ENCODE measurements around the gene PDPK1.
"Not testable (repeated sequence)": the region's sequence is repeated elsewhere in the genome, so short reads cannot be mapped to it uniquely, and the experiment has no call there.

PDPK1 gene

DNA sequence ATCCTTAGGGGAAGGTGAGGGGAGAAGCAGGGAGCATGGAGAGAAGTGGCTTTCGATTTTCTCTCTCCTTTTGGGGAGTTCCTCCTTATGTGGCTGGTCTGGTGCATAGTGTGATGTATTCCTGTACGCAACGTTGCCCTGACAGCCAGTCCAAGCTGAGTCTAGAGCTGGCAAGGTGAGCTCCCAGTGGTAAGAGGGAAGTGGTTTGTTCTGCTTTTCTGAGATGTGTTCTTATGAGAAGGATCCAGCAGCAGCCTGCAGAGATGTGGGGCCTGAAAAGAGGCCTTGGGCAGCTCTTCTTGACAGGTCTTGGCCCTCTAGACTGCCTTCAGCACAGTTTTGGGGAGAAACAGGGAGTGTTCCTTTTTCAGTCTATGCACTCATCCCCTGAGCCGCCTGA, 3.1 kb downstream of the PDPK1 start:
- DNase-seq (ENCODE audit: low read depth in 2 of 2): not testable (repeated sequence)

DNA sequence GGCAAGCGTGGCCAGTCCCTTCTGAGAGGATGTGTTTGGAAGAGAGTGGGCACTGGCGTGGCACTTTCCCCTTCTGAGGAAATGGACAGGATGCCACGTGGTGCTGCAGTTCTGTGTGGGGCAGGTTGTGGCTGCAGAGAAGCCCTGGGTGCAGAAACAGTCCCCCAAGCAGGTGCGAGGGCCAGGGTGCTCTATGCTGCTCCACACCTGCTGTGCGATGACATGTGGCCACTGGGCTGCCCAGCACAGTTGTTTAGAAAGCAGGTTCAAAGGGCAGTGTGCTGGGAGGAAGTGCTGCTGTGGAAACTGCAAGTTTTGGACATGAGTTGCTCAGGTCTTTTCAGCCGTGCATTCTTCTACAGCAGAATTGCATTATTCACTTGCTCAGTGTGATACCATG, 3.6 kb downstream of the PDPK1 start:
- not testable (repeated sequence) for DNase-seq (ENCODE audit: low read depth in 2 of 2)

DNA sequence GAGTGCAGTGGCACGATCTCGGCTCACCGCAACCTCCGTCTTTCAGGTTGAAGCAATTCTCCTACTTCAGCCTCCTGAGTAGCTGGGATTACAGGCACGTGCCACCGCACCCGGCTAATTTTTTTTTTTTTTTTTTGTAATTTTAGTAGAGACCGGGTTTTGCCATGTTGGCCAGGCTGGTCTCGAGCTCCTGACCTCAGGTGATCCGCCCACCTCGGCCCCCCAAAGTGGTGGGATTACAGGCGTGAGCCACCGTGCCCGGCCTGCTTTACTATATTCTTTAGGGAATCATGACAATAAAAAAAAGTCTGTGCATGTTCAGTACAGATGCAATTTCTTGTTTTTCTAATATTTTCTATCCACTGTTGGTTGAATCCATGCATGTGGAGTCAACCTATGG, 6.0 kb downstream of the PDPK1 start:
- DNase-seq (ENCODE audit: low read depth in 2 of 2): not testable (repeated sequence)

DNA sequence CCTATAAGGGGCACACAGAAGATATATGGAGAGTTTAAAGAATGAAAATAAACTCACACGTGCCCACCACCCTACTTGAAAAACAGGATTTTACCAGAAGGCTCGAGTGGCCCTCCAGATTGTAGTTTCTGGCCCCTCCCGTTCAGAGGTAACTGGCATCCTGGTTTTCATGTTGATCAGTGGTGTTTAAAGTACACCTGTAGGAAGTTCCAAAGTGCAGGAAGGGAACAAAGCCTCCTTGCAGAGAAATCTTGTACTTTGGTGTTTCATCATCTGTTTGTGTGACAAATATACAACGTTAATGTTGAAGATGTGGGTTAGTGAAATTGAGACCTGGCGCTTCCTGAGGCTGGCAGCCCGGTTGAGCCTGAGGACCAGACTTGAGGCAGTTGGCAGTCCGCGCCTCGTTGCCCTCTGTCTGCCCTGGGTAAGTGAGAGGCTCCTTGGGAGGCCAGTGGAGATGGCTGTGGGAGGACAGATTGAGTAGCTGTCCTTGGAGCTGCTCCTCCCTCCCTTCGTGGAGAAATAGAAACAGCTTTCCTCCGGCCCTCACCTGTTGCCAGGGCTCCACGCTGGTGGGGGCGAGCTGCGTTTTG, 12.6 kb downstream of the PDPK1 start:
- DNase-seq (ENCODE audit: low read depth in 2 of 2): not testable (repeated sequence)

DNA sequence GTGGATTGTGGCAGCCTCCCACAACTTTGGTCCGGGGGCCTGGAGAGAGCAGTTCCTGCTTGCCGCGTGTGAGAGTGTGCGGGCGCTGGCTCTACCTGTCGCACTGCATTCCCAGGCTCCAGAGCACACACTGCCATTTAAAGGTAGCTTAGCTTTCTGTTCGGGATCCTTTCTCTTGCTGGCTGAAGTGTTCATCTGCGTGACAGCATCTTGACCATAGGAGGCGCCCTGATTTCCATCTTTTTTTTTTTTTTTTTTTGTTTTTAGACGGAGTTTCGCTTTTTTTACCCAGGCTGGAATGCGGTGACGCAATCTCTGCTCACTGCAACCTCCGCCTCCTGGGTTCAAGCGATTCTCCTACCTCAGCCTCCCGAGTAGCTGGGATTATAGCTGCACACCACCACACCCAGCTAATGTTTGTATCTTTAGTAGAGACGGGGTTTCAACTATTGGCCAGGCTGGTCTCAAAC, 13.6 kb downstream of the PDPK1 start:
- not testable (repeated sequence) for DNase-seq (ENCODE audit: low read depth in 2 of 2)

DNA sequence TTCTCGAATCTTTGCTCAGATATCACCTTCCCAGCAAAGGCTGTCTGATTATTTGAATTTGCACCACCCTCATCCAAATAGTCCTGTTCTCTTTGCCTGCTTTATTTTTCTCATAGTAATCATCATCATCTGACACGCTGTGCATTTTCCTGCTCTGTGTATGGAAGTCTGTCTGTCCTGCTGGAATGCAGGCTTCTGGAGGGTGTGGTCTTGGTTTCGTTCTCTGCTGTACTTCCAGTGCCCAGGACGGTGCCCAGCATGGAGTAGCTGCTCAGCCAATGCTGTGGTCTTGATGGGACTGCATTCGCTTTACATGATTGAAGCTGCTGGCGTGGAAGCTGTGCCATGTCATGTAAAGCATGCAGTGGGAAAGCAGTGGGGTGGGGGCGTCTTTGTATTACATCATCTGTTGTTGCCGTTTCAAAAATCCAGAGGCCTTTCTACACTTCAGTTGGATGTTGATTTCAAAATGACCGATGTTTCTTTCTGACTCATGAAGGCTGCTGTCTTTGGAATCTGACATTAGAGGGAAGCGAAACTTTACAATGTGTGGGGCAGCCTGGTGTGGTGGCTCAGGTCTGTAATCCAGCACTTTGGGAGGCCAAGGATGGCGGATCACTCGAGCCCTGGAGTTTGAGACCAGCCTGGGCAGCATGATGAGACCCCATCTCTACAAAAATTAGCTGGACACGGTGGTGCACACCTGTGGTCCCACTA, 17.0 kb downstream of the PDPK1 start:
- DNase-seq (ENCODE audit: low read depth in 2 of 2): not testable (repeated sequence)

DNA sequence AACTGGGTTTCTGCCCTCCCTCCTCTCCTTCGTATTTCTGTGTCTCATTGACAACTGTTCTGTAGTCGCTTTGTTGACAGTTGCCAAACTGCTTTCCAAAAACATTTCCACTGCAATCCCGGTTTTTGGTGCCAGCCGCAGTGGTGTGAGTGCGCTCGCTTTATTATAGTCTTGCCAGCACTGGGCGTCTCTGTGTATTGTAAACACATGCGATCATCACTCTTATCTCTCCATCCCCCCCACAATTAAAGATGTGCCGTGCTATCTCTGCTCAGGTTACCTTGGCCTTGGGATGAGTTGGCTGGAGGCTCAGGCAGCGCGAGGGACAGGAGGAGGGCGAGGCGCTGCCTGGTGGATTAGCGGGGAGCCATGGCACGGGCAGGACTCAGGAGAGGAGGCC, 19.3 kb downstream of the PDPK1 start:
- not testable (repeated sequence) for DNase-seq (ENCODE audit: low read depth in 2 of 2)

DNA sequence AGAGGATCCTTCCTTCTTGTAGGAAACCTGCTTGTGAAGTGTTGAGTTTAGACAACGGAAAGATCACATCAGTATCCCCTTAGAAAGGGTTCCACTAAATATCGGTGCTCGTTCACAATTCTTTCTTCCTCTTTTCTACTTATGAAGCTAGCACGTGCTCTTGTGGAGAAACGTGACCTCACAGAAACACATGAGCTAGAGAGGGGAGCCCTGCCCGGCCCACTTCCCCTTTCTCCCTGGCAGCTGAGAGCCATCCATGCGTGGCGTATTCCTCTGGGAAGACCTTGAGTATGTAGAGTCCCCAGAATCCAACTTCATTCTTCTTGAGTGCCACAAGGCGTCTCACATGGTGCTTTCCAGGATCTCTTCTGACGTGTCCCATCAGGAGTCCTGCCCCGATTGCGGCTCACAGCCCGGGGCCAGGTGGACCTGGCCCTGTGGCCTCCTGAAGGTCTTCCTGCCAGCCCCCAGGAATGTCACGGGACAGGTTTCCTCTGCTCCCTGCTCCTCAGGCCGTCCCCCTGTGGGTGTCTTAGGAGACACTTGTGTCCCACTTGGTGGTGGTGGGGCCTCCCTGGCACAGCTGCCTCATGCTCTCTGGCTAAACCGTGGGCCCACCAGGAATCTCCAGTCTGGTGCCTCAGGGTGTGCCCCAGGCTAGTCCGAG, 22.4 kb downstream of the PDPK1 start:
- DNase-seq (ENCODE audit: low read depth in 2 of 2): not testable (repeated sequence)

DNA sequence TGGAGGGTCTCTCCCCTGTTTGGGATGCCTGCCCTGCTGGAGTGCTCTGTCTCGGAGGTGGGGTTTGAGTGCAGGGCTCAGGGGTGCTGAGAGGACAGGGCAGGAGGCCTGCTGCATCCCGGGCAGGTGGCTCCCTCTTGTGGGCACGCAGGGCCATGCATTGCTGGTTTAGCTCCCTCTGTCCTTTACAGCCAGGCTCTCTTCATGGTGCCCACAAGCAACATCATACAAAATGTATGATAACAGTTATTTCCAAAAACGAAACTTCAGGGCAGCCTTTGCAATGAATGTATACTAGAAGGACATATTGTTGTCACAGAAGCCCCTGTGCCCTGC, 22.9 kb downstream of the PDPK1 start:
- DNase-seq (ENCODE audit: low read depth in 2 of 2): not testable (repeated sequence)

DNA sequence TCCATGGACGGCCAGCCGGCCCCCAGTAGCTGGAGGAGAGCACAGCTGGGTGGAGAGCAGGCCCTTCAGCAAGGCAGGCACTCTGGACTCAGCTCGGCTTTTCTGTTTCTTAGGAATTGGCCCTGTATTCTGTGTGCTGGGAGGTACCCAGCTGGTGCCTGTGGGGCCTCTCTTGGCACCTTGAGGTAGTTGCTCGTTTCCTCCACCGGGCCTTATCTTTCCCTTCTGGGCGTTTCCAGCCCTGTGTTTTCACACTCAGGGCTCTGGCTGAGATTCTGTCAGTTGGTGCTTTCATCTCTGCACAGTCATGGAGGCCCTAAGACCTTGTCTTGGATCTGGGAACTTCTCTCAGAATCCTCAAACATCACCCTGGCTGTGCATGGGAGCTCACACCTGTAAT, 29.7 kb downstream of the PDPK1 start:
- DNase-seq (ENCODE audit: low read depth in 2 of 2): not testable (repeated sequence)

DNA sequence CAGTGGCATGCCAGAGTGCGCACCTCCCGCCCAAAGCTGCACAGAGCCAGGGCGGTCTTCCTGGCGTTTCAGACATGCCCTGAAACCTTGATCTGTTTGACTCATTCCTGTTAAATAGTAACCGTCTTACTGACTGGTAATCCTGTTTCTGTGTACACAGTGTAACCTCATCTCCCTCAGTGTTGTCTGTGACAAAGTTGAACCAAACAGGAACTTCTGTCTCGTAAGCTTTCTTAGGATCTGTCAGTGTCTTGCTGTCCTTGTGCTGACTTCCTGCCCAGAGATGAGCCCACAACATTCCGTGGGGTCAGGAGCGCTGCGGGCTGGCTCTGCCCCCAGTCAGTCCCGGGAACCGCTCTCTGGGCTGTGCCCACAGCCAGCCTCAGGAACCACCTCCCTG, 30.8 kb downstream of the PDPK1 start:
- not testable (repeated sequence) for DNase-seq (ENCODE audit: low read depth in 2 of 2)

DNA sequence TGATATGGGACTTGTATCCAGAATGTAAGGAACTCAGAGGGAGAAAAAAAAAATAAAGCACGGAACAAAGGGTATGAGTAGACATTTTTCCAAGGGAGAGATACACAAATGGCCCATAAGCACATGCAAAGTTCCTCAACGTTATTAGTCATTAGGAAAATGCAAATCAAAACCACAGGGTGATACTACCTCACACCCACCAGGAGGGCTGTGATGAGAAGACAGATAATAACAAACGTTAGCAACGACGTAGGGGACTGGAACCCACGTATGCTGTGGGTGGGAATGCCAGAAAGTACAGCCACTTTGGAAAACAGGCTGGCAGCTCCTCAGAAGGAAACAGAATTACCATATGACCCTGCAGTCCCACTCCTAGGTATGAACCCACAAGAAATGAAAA, 34.9 kb downstream of the PDPK1 start:
- not testable (repeated sequence) for DNase-seq (ENCODE audit: low read depth in 2 of 2)

DNA sequence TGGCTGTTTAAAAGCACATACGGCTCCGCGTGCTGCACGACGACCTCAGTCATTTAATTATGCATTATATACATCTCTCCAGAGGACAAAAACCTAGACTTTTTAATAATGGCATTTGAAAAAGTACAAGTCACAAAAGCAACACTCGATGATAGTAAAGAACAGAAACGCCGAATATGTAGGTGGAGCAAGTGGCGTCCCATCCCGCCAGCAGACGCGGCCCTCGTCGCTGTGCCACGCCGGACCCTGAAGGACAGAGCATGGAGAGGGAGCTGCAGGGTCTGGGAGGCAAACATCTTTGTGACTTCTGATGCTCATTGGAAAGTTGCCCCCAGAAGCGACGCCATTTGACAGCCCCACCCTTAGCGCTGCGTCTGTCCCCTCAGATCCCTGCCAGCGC, 38.0 kb downstream of the PDPK1 start:
- DNase-seq (ENCODE audit: low read depth in 2 of 2): not testable (repeated sequence)

DNA sequence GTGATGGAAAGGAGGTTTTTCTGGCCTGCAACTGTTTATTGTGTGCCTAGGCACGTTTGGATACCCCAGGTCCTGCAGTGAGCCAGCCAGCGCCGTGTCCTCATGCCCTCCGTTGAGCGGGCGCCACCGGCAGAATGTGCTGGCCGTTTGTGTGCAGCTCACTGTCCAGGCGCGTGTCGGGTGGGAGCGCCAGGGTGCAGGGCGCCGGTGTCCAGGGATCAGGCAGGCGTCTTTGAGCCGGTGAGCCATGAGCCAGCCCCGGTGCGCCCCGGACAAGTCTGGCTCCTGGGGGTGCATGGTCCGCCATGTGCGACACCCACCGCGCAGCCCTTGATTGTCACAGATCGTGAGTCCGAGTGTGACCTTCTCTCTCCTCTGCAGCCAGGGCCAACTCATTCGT, 39.2 kb downstream of the PDPK1 start:
- DNase-seq (ENCODE audit: low read depth in 2 of 2): not testable (repeated sequence)

DNA sequence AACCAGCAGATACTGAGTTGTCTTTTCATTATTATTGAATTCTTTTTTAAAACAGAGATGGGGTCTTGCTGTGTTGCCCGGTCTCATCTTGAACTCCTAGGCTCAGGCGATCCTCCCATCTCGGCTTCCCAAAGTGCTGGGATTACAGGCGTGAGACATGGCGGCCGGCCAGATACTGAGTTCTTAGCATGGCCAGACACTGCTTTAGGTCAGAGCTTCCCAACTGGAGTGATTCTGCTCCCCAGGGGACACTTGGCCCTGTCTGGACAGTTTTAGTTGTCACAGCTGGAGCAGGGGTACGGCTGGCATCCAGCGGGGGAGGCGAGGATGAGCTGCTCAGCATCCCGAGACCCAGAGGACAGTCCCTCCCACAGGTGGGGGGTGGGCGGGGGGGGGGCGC, 41.1 kb downstream of the PDPK1 start:
- not testable (repeated sequence) for DNase-seq (ENCODE audit: low read depth in 2 of 2)

DNA sequence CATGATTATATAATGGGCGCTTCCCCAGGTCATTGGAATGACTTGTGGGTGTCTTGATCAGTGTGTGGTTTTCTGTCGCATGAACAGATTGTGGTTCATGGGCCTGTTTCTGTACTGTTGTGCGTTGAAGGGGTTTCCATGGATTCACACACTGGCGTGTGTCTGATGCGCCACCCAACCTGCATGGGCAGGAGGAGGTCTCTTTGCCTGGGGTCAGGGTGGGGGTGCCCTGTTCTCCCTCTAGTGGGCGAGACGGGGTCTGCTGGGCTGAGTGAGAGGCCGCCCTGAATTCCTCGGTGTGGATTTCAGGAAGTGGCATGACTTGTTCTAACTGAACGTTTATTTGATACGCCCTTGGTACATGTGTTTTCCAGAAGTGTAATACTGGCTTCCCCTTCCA, 42.3 kb downstream of the PDPK1 start:
- DNase-seq (ENCODE audit: low read depth in 2 of 2): not testable (repeated sequence)

DNA sequence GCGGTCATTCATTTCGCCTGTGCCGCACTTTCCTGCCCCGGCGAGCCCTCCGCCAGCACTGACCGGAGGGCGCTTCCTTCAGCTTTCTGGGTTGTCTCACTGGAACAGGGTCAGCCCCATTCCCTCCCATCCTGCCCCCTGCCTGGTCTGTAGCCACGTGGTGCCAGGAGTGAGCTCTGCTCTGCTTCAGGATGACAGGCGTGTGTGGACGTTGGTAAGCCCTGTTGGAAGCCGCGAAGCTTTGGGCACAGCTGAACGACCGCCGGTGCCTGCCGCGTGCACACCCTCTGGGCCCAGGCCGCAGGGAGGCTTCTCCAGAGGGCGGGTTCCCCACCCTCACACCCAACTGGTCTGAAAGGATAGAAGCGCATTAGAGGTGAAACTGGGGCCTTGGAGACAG, 43.0 kb downstream of the PDPK1 start:
- not testable (repeated sequence) for DNase-seq (ENCODE audit: low read depth in 2 of 2)

DNA sequence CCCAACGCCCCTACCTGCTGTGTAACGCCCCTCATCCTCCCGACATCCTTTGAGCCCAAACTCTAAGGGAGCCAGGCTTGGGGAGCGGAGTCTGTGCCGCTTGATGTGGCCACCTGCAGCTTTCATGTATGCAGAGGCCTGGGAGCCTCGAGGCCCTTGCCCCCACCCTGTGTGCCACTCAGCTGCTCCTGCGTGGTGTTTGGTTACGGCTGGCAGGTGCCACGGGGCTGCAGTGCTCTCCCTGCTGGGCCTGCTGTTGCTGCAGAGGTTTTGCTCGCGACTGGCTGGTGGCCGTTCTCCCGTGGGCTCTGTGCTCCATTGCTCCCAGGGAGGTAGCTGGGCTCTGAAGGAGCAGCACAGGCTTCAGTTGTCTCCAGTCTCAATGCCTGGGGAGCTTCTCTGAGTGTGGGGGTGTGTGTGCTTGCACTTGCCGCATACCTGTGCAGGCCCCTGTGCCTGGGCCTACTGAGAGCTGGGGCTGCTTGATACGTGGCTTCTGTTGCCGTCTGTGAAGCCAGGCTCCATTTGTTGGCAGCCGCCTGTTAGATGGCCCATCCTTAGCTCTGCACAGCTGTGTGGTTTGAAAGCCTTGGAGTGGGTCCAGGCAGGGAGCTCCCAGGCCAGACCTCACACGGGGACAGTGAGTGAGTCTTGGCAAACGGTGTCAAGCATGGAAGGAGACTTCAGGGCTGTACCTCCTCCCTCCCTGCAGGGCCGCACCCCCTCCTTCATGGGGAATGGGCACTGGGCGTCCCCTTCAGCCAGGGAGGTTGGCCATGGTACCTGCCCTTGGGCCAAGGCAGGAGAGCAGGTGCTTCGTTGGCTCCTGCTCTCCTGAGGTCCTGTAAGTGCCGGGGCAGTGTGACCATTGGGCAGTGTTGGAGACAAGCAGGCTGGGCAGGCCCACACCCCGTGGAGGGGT, 47.2 kb downstream of the PDPK1 start:
- DNase-seq (ENCODE audit: low read depth in 2 of 2): no peak

DNA sequence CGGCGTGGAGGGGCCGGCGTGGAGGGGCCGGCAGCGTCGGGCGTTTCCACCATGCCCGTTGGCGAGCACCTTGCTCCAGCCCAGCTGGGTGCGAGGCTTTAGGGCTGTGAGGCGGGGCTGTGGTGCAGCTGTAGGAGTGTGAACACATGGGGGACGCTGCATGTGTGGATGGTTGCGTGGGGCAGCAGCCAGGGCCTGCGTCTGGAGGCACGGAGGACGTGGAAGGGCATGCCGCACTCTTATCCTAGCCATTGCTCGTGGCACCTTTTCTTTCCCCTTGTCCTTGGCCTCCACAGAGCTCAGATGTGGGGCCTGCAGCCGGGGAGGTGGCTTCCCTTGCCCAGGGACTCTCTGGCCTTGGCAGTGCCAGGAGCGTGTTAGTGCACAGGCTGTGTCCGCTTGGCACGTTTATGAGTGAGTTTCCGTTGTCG, 47.8 kb downstream of the PDPK1 start:
- no peak for DNase-seq (ENCODE audit: low read depth in 2 of 2)

DNA sequence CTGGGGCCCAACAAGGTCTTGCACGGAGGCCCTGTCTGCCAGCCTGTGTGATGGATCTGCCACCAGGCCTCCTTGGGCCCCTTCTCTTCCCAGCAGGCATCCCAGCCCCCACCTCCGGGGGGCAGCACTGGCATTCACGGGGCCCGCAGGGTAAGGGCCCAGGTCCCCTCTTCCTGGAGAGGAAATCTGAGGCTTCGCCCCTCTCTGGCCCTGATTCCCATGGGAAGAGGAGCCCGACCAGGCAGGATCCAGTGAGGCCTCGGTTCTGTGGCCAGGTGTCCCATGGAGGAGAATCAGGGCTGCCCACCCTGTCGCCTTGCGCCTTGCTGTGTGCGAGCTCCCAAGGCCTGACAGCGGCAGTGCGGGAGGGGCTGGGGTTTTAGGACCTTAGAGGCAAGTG, 48.4 kb downstream of the PDPK1 start:
- no peak for DNase-seq (ENCODE audit: low read depth in 2 of 2)

DNA sequence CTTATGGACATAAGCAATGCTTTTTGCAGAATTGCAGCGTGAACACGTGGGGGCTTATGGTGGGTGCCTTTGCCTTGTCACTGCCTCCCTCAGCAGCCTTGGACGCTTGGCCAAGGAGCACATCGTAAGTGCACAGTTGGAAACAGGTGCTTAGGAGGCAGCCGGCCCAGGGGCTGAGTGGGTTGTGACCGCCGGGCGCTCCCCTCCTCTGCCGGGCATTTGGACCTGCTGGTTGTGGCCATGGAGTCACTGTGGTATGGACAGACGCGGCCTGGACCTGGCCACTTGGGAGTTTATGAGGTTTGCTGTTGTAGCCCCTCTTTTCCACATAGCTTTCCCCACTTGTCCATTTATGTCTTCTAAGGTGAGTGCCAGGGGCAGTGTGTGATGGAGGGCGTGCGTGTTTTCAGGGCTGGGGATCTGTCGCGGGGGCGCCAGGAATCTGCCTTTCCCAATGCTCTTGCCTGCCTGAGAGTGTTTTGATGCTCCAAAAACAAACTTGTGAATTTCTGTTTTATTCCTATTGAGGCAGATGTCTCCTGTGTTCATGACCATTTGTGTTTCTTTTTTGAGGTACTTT, 49.2 kb downstream of the PDPK1 start:
- no peak for DNase-seq (ENCODE audit: low read depth in 2 of 2)
